Activated naive CD4-positive, alpha-beta T cell treated with anti-CD3 and anti-CD28 coated beads for 36 hours (primary cell): Measurements from ENCODE around the gene CDH2. TPM values are rescaled to one million over a fixed set of nuclear protein-coding genes. Genes with fewer than 3 reads are reported as not detected.

Experiments used
- CTCF ChIA-PET: fragments of 350-600 bp; sonication (Branson Sonifier 250); formaldehyde crosslinking; loops from one replicate; lab custom pipeline; 2021; ENCODE audit warnings: antibody characterized with exemption; lab: Charles Lee
- DNase-seq: peaks from one replicate; pipeline ENCODE4 v3.0.0-alpha.2; 2020
- H3K27ac Mint-ChIP-seq: one replicate; pipeline ENCODE4 v1.8.0; 2021; ENCODE audit warnings: mild to moderate bottlenecking, mixed read lengths
- H3K27me3 Mint-ChIP-seq: one replicate; pipeline ENCODE4 v1.8.0; 2021; ENCODE audit warnings: low read depth, mixed read lengths
- H3K36me3 Mint-ChIP-seq: one replicate; pipeline ENCODE4 v1.8.0; 2021; ENCODE audit warnings: low read depth, mixed read lengths
- H3K4me1 Mint-ChIP-seq: one replicate; pipeline ENCODE4 v1.8.0; 2021; ENCODE audit warnings: low read depth, mixed read lengths
- H3K4me3 Mint-ChIP-seq: one replicate; pipeline ENCODE4 v1.8.0; 2021; ENCODE audit warnings: mild to moderate bottlenecking, moderate library complexity, mixed read lengths
- H3K9me3 Mint-ChIP-seq: one replicate; pipeline ENCODE4 v1.8.0; 2021; ENCODE audit warnings: mixed read lengths
- intact Hi-C: fragments of 100-400 bp; cut with micrococcal nuclease; formaldehyde crosslinking; loops from one replicate; pipeline ENCODE4 v1.15.1; 2023
- total RNA-seq, 2 experiments: library from RNA; stranded (reverse); gene quantifications; one replicate each; pipeline ENCODE4 v1.2.3, GENCODE V29; 2021

Gene CDH2
- total RNA-seq, 2 experiments from 2014 or later, result not detected

- CTCF ChIA-PET, result no interaction called here
- Mint-ChIP-seq H3K4me3 (no peak overlapping the region), H3K27me3 (no peaks in the 10 kb centered on the region), H3K9me3 (peaks cover 3% of the 10 kb centered on the region), H3K36me3 (no peaks in the 10 kb centered on the region), H3K27ac (no peak overlapping the region), H3K4me1 (no peaks in the 10 kb centered on the region)
- intact Hi-C loops, result no loop called here
- DNase-seq, result no peak
Measured at GRCh38 chr18:28040716-28041115, 136.2 kb downstream of the CDH2 start.

- CTCF ChIA-PET, result no interaction called here
- peaks cover 3% of the 10 kb centered on the region for H3K9me3 Mint-ChIP-seq
- no peak for DNase-seq
- no peak overlapping the region for H3K27ac Mint-ChIP-seq
- intact Hi-C loops, result no loop called here
- H3K36me3 Mint-ChIP-seq, result no peaks in the 10 kb centered on the region
- no peaks in the 10 kb centered on the region for H3K27me3 Mint-ChIP-seq
- H3K4me3 Mint-ChIP-seq, result no peak overlapping the region
- no peaks in the 10 kb centered on the region for H3K4me1 Mint-ChIP-seq
Measured at GRCh38 chr18:28040211-28040610, 136.7 kb downstream of the CDH2 start.

GRCh38 chr18:28039691-28040090, 137.2 kb downstream of the CDH2 start:
- H3K4me1 Mint-ChIP-seq, result no peaks in the 10 kb centered on the region
- CTCF ChIA-PET, result no interaction called here
- no peak for DNase-seq
- H3K36me3 Mint-ChIP-seq, result no peaks in the 10 kb centered on the region
- H3K9me3 Mint-ChIP-seq, result peaks cover 3% of the 10 kb centered on the region
- no peak overlapping the region for H3K27ac Mint-ChIP-seq
- H3K4me3 Mint-ChIP-seq, result no peak overlapping the region
- no peaks in the 10 kb centered on the region for H3K27me3 Mint-ChIP-seq
- intact Hi-C loops, result no loop called here

GRCh38 chr18:28039078-28039477, 137.9 kb downstream of the CDH2 start:
- Mint-ChIP-seq H3K27me3 (no peaks in the 10 kb centered on the region), H3K36me3 (no peaks in the 10 kb centered on the region), H3K4me3 (no peak overlapping the region), H3K4me1 (no peaks in the 10 kb centered on the region), H3K9me3 (peaks cover 3% of the 10 kb centered on the region), H3K27ac (no peak overlapping the region)
- intact Hi-C loops, result no loop called here
- CTCF ChIA-PET, result no interaction called here
- DNase-seq, result no peak

GRCh38 chr18:28036488-28036887, 140.4 kb downstream of the CDH2 start:
- peaks cover 7% of the 10 kb centered on the region for H3K9me3 Mint-ChIP-seq
- DNase-seq, result no peak
- H3K27me3 Mint-ChIP-seq, result no peaks in the 10 kb centered on the region
- no peak overlapping the region for H3K27ac Mint-ChIP-seq
- intact Hi-C loops, result no loop called here
- H3K36me3 Mint-ChIP-seq, result no peaks in the 10 kb centered on the region
- no peaks in the 10 kb centered on the region for H3K4me1 Mint-ChIP-seq
- no peak overlapping the region for H3K4me3 Mint-ChIP-seq
- CTCF ChIA-PET, result no interaction called here

- no peak overlapping the region for H3K4me3 Mint-ChIP-seq
- no peak for DNase-seq
- H3K36me3 Mint-ChIP-seq, result no peaks in the 10 kb centered on the region
- H3K27ac Mint-ChIP-seq, result no peak overlapping the region
- peaks cover 12% of the 10 kb centered on the region for H3K9me3 Mint-ChIP-seq
- H3K27me3 Mint-ChIP-seq, result no peaks in the 10 kb centered on the region
- CTCF ChIA-PET, result no interaction called here
- intact Hi-C loops, result no loop called here
- H3K4me1 Mint-ChIP-seq, result no peaks in the 10 kb centered on the region
Measured at GRCh38 chr18:28034567-28034966, 142.4 kb downstream of the CDH2 start.

GRCh38 chr18:28032177-28032576, 144.8 kb downstream of the CDH2 start:
- no peaks in the 10 kb centered on the region for H3K27me3 Mint-ChIP-seq
- no peak overlapping the region for H3K27ac Mint-ChIP-seq
- no peaks in the 10 kb centered on the region for H3K36me3 Mint-ChIP-seq
- CTCF ChIA-PET, result no interaction called here
- intact Hi-C loops, result no loop called here
- no peak for DNase-seq
- H3K4me3 Mint-ChIP-seq, result no peak overlapping the region
- no peaks in the 10 kb centered on the region for H3K4me1 Mint-ChIP-seq
- H3K9me3 Mint-ChIP-seq, result peaks cover 10% of the 10 kb centered on the region

GRCh38 chr18:28030458-28030857, 146.5 kb downstream of the CDH2 start:
- CTCF ChIA-PET, result no interaction called here
- H3K36me3 Mint-ChIP-seq, result no peaks in the 10 kb centered on the region
- H3K9me3 Mint-ChIP-seq, result peaks cover 10% of the 10 kb centered on the region
- DNase-seq, result no peak
- no peaks in the 10 kb centered on the region for H3K27me3 Mint-ChIP-seq
- H3K27ac Mint-ChIP-seq, result no peak overlapping the region
- H3K4me3 Mint-ChIP-seq, result no peak overlapping the region
- intact Hi-C loops, result no loop called here
- no peaks in the 10 kb centered on the region for H3K4me1 Mint-ChIP-seq

GRCh38 chr18:28027755-28028154, 149.2 kb downstream of the CDH2 start:
- no peaks in the 10 kb centered on the region for H3K27me3 Mint-ChIP-seq
- CTCF ChIA-PET, result interaction anchor here (0.6 kb wide), 1 partner anchor 476 kb away, joined by 3 read pairs; no protein-coding TSS in a partner anchor
- no peaks in the 10 kb centered on the region for H3K4me1 Mint-ChIP-seq
- H3K27ac Mint-ChIP-seq, result no peak overlapping the region
- H3K9me3 Mint-ChIP-seq, result peaks cover 5% of the 10 kb centered on the region
- H3K4me3 Mint-ChIP-seq, result no peak overlapping the region
- intact Hi-C loops, result no loop called here
- DNase-seq, result no peak
- no peaks in the 10 kb centered on the region for H3K36me3 Mint-ChIP-seq

GRCh38 chr18:28019425-28020108, 157.4 kb downstream of the CDH2 start:
- intact Hi-C loops, result no loop called here
- Mint-ChIP-seq H3K9me3 (peaks cover 2% of the 10 kb centered on the region), H3K4me1 (no peaks in the 10 kb centered on the region), H3K4me3 (no peak overlapping the region), H3K27me3 (no peaks in the 10 kb centered on the region), H3K36me3 (no peaks in the 10 kb centered on the region), H3K27ac (no peak overlapping the region)
- DNase-seq, result no peak
- CTCF ChIA-PET, result no interaction called here

- Mint-ChIP-seq H3K27me3 (no peaks in the 10 kb centered on the region), H3K4me1 (no peaks in the 10 kb centered on the region), H3K36me3 (no peaks in the 10 kb centered on the region), H3K4me3 (no peak overlapping the region), H3K9me3 (peaks cover 2% of the 10 kb centered on the region), H3K27ac (no peak overlapping the region)
- intact Hi-C loops, result no loop called here
- DNase-seq, result no peak
- CTCF ChIA-PET, result no interaction called here
Measured at GRCh38 chr18:28018351-28018750, 158.6 kb downstream of the CDH2 start.

GRCh38 chr18:28015671-28016070, 161.3 kb downstream of the CDH2 start:
- Mint-ChIP-seq H3K36me3 (no peaks in the 10 kb centered on the region), H3K4me3 (no peak overlapping the region), H3K27ac (no peak overlapping the region), H3K27me3 (no peaks in the 10 kb centered on the region), H3K9me3 (peaks cover 3% of the 10 kb centered on the region), H3K4me1 (no peaks in the 10 kb centered on the region)
- CTCF ChIA-PET, result no interaction called here
- intact Hi-C loops, result no loop called here
- DNase-seq, result no peak

GRCh38 chr18:28013066-28013465, 163.9 kb downstream of the CDH2 start:
- no peaks in the 10 kb centered on the region for H3K4me1 Mint-ChIP-seq
- intact Hi-C loops, result no loop called here
- CTCF ChIA-PET, result no interaction called here
- H3K4me3 Mint-ChIP-seq, result no peak overlapping the region
- H3K27ac Mint-ChIP-seq, result no peak overlapping the region
- no peak for DNase-seq
- H3K27me3 Mint-ChIP-seq, result no peaks in the 10 kb centered on the region
- H3K36me3 Mint-ChIP-seq, result no peaks in the 10 kb centered on the region
- peaks cover 3% of the 10 kb centered on the region for H3K9me3 Mint-ChIP-seq
